Measurements from ENCODE around the gene TNPO1.

DNA sequence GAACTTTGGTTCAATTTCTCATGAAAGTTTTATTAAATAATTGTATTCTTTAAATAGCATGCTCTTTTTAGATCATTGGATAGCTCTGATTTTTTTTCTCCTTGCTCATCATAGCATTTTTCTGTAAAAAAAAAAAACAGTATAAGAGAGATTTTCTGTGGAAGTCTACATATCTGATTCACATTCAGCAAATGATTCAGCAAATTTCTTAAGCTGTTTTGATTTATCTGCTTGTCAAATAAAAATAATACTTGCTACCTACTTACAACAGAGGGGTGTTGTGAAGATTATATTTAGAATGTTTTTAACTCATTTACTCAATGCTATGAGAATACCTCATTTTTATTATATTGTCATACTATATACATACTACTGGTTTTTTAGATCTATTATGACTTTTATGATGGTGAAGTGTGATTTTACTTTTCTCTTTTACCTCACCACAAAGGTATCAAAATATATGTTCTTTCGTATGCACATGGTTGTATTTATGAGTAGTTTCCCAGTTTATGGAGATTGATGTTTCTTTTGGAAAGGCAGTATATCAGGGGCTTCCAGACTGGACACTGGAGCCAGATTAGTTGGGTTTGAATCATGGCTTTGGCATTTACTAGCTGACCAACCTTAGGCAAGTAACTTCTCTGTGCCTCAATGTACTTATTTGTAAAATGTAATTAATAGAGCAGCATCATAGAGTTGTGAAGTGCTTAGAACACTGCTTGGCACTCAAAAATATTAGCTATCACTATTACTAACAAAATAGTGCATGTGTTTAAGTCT lies 25.5 kb downstream of the TNPO1 start:
- TF ChIP-seq, protein P1, sequence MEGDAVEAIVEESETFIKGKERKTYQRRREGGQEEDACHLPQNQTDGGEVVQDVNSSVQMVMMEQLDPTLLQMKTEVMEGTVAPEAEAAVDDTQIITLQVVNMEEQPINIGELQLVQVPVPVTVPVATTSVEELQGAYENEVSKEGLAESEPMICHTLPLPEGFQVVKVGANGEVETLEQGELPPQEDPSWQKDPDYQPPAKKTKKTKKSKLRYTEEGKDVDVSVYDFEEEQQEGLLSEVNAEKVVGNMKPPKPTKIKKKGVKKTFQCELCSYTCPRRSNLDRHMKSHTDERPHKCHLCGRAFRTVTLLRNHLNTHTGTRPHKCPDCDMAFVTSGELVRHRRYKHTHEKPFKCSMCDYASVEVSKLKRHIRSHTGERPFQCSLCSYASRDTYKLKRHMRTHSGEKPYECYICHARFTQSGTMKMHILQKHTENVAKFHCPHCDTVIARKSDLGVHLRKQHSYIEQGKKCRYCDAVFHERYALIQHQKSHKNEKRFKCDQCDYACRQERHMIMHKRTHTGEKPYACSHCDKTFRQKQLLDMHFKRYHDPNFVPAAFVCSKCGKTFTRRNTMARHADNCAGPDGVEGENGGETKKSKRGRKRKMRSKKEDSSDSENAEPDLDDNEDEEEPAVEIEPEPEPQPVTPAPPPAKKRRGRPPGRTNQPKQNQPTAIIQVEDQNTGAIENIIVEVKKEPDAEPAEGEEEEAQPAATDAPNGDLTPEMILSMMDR (conservative IDR thresholded peaks at IDR 0.05): no peak
- no peak for TF ChIP-seq EZH2 (IDR thresholded peaks at IDR 0.05; ENCODE audit: low read depth)
